HepG2 (cell line): ENCODE data around the gene SDR42E2. TPM values are rescaled to one million over a fixed set of nuclear protein-coding genes. Genes with fewer than 3 reads are reported as not detected.
A peak's percentile ranks its signal among the peaks of the same experiment; 100 is the strongest.

ENCODE experiments used
- GTF2F1 ChIP-seq: fragments of 150-350 bp; IDR thresholded peaks from 2 replicates; pipeline ENCODE4 v1.6.1; 2014; ENCODE audit warnings: low read length
- MLLT10 ChIP-seq: sonication (generic); formaldehyde crosslinking; IDR thresholded peaks from 2 replicates; pipeline ENCODE4 v1.4.0; 2020; ENCODE audit warnings: missing genetic modification reagents
- MTA3 ChIP-seq: sonication (generic); formaldehyde crosslinking; IDR thresholded peaks from 2 replicates; pipeline ENCODE4 v1.4.0; 2020; ENCODE audit warnings: missing genetic modification reagents
- PCBP2 ChIP-seq: fragments of 200-400 bp; formaldehyde crosslinking; optimal IDR thresholded peaks from 2 replicates; pipeline ENCODE3; 2018; ENCODE audit warnings: low read length, low read depth; ENCODE audit not compliant: poor library complexity, severe bottlenecking
- PHF20 ChIP-seq: sonication (generic); formaldehyde crosslinking; IDR thresholded peaks from 2 replicates; pipeline ENCODE4 v1.5.0; 2020; ENCODE audit warnings: mild to moderate bottlenecking, missing genetic modification reagents
- PRDM10 ChIP-seq: sonication (generic); formaldehyde crosslinking; IDR thresholded peaks from 2 replicates; pipeline ENCODE4 v1.4.0; 2020; ENCODE audit warnings: low read depth, missing genetic modification reagents
- RBM39 ChIP-seq: fragments of 200-400 bp; formaldehyde crosslinking; IDR thresholded peaks from one replicate; pipeline ENCODE4 v1.6.1; 2018; ENCODE audit warnings: antibody characterized with exemption, mild to moderate bottlenecking, low read depth, low read length; ENCODE audit not compliant: poor library complexity, severe bottlenecking
- TCF7L2 ChIP-seq: IDR thresholded peaks from 2 replicates; pipeline ENCODE4 v1.6.1; 2011; ENCODE audit warnings: mild to moderate bottlenecking, low read depth, low read length, moderate library complexity
- TOE1 ChIP-seq: sonication (generic); formaldehyde crosslinking; IDR thresholded peaks from 2 replicates; pipeline ENCODE4 v1.4.0; 2020; ENCODE audit warnings: mild to moderate bottlenecking, missing genetic modification reagents
- TOPORS ChIP-seq: sonication (generic); formaldehyde crosslinking; IDR thresholded peaks from 2 replicates; pipeline ENCODE4 v1.8.0; 2023; ENCODE audit warnings: mild to moderate bottlenecking, missing genetic modification reagents
- ZBTB10 ChIP-seq: sonication (generic); formaldehyde crosslinking; IDR thresholded peaks from 2 replicates; pipeline ENCODE4 v1.4.0; 2020; ENCODE audit warnings: missing genetic modification reagents, borderline replicate concordance
- ZBTB33 ChIP-seq: sonication (generic); formaldehyde crosslinking; IDR thresholded peaks from 2 replicates; pipeline ENCODE4 v1.4.0; 2020; ENCODE audit warnings: missing genetic modification reagents
- ZNF260 ChIP-seq: sonication (generic); formaldehyde crosslinking; IDR thresholded peaks from 2 replicates; pipeline ENCODE4 v1.4.0; 2020; ENCODE audit warnings: missing genetic modification reagents, low read depth, mild to moderate bottlenecking, borderline replicate concordance
- ZNF572 ChIP-seq: sonication (generic); formaldehyde crosslinking; IDR thresholded peaks from 2 replicates; pipeline ENCODE4 v1.5.1; 2020; ENCODE audit warnings: mild to moderate bottlenecking, missing genetic modification reagents
- ZNF629 ChIP-seq: sonication (generic); formaldehyde crosslinking; conservative IDR thresholded peaks from 2 replicates; pipeline ENCODE4 v1.5.0; 2020; ENCODE audit warnings: missing genetic modification reagents
- ZNF737 ChIP-seq: sonication (generic); formaldehyde crosslinking; IDR thresholded peaks from 2 replicates; pipeline ENCODE4 v1.5.0; 2020; ENCODE audit warnings: missing genetic modification reagents, mild to moderate bottlenecking, borderline replicate concordance
- ZSCAN5A ChIP-seq: sonication (generic); formaldehyde crosslinking; IDR thresholded peaks from 2 replicates; pipeline ENCODE4 v1.8.0; 2022; ENCODE audit warnings: mild to moderate bottlenecking, missing genetic modification reagents, borderline replicate concordance
- polyA plus RNA-seq, 8 experiments: library from polyadenylated mRNA; depleted of rRNA in 3 of 8; stranded (reverse) in 7 of 8; unstranded in 1 of 8; fragments of >200 nt; fragmentation: Illumina TruSeq in 4 of 8; extraction: Trizol in 4 of 8; gene quantifications; 2 replicates each; pipeline versions ENCODE4 v1.2.1 to v1.2.3, GENCODE V29; 2011 to 2016; ENCODE audit warnings: low read depth in 4 of 8, missing spikeins in 1 of 8, mixed read lengths in 1 of 8; ENCODE audit not compliant: insufficient read depth in 1 of 8
- total RNA-seq, 5 experiments: library from RNA; depleted of rRNA; stranded (reverse); fragments of >200 nt; fragmentation: Illumina TruSeq; extraction: Trizol; gene quantifications; 2 replicates each; pipeline ENCODE4 v1.2.3, GENCODE V29; 2016; ENCODE audit warnings: low read depth in 1 of 5

Gene SDR42E2
- total and polyA plus RNA-seq, 2 of the 13 experiments (the other 11 are each of a cell fraction or from before 2014, with no cell fraction given), result 0.05 to 0.11 TPM

GRCh38 chr16:22192261-22193062 is 30.2 kb downstream of the SDR42E2 start (continued):
- TF ChIP-seq PCBP2 (no peak), GTF2F1 (no peak), ZBTB33 (peak; percentile 66; the same call in 1 of the 2 replicates), ZNF629 (peak; percentile 35), ZNF737 (CRISPR knock-in tag) (no peak), ZNF260 (CRISPR knock-in tag) (no peak), ZNF572 (CRISPR knock-in tag) (no peak), TOE1 (CRISPR knock-in tag) (no peak; the same call in 1 of the 2 replicates), MTA3 (CRISPR knock-in tag) (no peak), TCF7L2 (no peak), TOPORS (CRISPR knock-in tag) (peak; percentile 93), RBM39 (no peak), ZBTB10 (CRISPR knock-in tag) (0 out of 2 replicates have a peak, but pooled peaks have one; percentile 48), PHF20 (CRISPR knock-in tag) (no peak), PRDM10 (CRISPR knock-in tag) (peak; percentile 53; the same call in 1 of the 2 replicates), ZSCAN5A (peak; percentile 98; the same call in 1 of the 2 replicates), MLLT10 (CRISPR knock-in tag) (no peak)
